ENCODE measurements around the gene IL18R1. TPM values are rescaled to one million over a fixed set of nuclear protein-coding genes. Genes with fewer than 3 reads are reported as not detected.

The IL18R1 gene, protein sequence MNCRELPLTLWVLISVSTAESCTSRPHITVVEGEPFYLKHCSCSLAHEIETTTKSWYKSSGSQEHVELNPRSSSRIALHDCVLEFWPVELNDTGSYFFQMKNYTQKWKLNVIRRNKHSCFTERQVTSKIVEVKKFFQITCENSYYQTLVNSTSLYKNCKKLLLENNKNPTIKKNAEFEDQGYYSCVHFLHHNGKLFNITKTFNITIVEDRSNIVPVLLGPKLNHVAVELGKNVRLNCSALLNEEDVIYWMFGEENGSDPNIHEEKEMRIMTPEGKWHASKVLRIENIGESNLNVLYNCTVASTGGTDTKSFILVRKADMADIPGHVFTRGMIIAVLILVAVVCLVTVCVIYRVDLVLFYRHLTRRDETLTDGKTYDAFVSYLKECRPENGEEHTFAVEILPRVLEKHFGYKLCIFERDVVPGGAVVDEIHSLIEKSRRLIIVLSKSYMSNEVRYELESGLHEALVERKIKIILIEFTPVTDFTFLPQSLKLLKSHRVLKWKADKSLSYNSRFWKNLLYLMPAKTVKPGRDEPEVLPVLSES
- 0.37 to 1.1 TPM (median 0.49 TPM) in 3 replicates for total RNA-seq
- long read RNA-seq: 0 reads

- Mint-ChIP-seq H3K27ac (ENCODE audit: unreplicated experiment) (no peak within 1 kb of the TSS), H3K9me3 (ENCODE audit: low read depth) (no peaks in the 10 kb centered on the region), H3K27me3 (ENCODE audit: low read depth) (peaks cover 26% of the 10 kb centered on the region), H3K4me3 (ENCODE audit: unreplicated experiment) (peak within 1 kb of the TSS; percentile 72), H3K36me3 (ENCODE audit: low read depth) (no peaks in the 10 kb centered on the region), H3K4me1 (ENCODE audit: low read depth) (peaks cover 7% of the 10 kb centered on the region)
- TF ChIP-seq, protein P1, sequence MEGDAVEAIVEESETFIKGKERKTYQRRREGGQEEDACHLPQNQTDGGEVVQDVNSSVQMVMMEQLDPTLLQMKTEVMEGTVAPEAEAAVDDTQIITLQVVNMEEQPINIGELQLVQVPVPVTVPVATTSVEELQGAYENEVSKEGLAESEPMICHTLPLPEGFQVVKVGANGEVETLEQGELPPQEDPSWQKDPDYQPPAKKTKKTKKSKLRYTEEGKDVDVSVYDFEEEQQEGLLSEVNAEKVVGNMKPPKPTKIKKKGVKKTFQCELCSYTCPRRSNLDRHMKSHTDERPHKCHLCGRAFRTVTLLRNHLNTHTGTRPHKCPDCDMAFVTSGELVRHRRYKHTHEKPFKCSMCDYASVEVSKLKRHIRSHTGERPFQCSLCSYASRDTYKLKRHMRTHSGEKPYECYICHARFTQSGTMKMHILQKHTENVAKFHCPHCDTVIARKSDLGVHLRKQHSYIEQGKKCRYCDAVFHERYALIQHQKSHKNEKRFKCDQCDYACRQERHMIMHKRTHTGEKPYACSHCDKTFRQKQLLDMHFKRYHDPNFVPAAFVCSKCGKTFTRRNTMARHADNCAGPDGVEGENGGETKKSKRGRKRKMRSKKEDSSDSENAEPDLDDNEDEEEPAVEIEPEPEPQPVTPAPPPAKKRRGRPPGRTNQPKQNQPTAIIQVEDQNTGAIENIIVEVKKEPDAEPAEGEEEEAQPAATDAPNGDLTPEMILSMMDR (IDR thresholded peaks at IDR 0.05): peak; percentile 94
- DNase-seq (ENCODE audit: low spot score): no peak
Observed at GRCh38 chr2:102355526-102356380, at the start of gene IL18R1. Gene IL18R1, plus strand, starts transcription at chr2:102355796. Its CDS starts 6,865 bp downstream, at chr2:102362661.

DNA sequence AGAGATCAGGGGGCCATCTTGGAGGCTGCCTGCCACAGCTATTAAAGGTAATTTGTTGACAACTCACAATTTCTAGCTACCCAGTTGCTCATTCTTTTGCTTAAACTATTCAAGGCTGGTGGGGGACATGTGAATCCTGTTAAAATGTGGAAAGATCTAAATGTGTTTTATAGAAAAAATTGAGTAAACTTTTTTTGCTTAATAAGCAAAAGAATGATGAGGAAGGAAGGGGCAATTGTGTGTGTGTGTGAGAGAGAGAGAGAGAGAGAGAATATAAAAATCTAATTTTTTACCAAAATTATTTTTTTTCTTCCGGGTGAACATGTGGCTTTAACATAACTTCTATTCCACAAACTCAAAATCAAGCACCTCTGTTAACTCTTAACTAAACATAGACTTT is 49.5 kb upstream of the IL18R1 start:
- DNase-seq (ENCODE audit: low spot score): no peak
- Mint-ChIP-seq H3K27ac (ENCODE audit: unreplicated experiment) (no peak overlapping the region), H3K36me3 (ENCODE audit: low read depth) (no peaks in the 10 kb centered on the region), H3K9me3 (ENCODE audit: low read depth) (no peaks in the 10 kb centered on the region), H3K4me3 (ENCODE audit: unreplicated experiment) (no peak overlapping the region), H3K27me3 (ENCODE audit: low read depth) (peaks cover 50% of the 10 kb centered on the region), H3K4me1 (ENCODE audit: low read depth) (peaks cover 6% of the 10 kb centered on the region)
- TF ChIP-seq, protein P1 (IDR thresholded peaks at IDR 0.05): no peak

DNA sequence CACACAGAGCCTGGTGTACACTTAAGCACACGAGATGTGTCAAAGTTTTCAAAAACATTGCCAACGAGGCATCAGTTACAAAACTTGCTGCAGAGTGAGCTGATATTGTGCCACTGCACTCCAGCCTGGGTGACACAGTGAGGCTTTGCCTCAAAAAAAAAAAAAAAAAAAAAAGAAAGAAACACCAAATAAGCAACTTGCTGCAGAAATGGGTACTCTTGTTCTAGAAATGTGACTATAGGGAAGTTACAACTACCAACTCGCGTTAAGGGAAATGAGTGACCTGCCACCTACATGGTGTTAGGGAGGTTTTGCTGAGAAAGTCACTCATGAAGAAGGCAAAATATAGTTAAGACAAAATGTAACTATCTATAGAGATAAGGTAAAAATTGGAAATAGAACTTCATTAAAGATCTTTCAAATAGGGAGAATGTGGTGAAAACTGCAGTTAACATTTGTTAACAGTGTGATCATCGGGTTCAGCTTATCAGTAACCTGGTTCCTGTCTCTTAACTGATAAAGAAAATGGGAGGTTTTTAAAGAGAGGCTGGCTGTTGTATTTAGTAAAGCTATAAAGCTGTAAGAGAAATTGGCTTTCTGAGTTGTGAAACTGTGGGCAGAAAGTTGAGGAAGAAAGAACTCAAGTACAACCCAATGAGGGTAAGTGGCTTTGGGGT is 44.5 kb upstream of the IL18R1 start, which contains the start of gene IL1RL1:
TSS of gene IL1RL1 (plus strand) at position 600 of the 677 bp plus-strand sequence. CDS start 26,702 bp downstream, outside the sequence.
- Mint-ChIP-seq H3K9me3 (ENCODE audit: low read depth) (no peaks in the 10 kb centered on the region), H3K27me3 (ENCODE audit: low read depth) (peaks cover 29% of the 10 kb centered on the region), H3K27ac (ENCODE audit: unreplicated experiment) (no peak within 1 kb of the TSS), H3K36me3 (ENCODE audit: low read depth) (no peaks in the 10 kb centered on the region), H3K4me1 (ENCODE audit: low read depth) (no peaks in the 10 kb centered on the region), H3K4me3 (ENCODE audit: unreplicated experiment) (no peak within 1 kb of the TSS)
- no peak for DNase-seq (ENCODE audit: low spot score)
- TF ChIP-seq, protein P1 (IDR thresholded peaks at IDR 0.05): no peak

GRCh38 chr2:102313025-102313424 is 42.6 kb upstream of the IL18R1 start:
- no peaks in the 10 kb centered on the region for H3K4me1 Mint-ChIP-seq (ENCODE audit: low read depth)
- DNase-seq (ENCODE audit: low spot score): no peak
- H3K27ac Mint-ChIP-seq (ENCODE audit: unreplicated experiment): no peak overlapping the region
- TF ChIP-seq, protein P1 (IDR thresholded peaks at IDR 0.05): no peak
- H3K4me3 Mint-ChIP-seq (ENCODE audit: unreplicated experiment): no peak overlapping the region
- H3K36me3 Mint-ChIP-seq (ENCODE audit: low read depth): no peaks in the 10 kb centered on the region
- H3K27me3 Mint-ChIP-seq (ENCODE audit: low read depth): peaks cover 19% of the 10 kb centered on the region
- no peaks in the 10 kb centered on the region for H3K9me3 Mint-ChIP-seq (ENCODE audit: low read depth)
